Cerebellar nuclear complex (tissue), 1 donor: ENCODE data around the gene OR5AN1.
"Not testable (repeated sequence)": the region's sequence is repeated elsewhere in the genome, so short reads cannot be mapped to it uniquely, and the experiment has no call there.

Experiments
- DNase-seq, 2 experiments: peaks; one replicate each; lab custom pipeline; 2025; lab: John Stamatoyannopoulos, UW

OR5AN1 gene, protein sequence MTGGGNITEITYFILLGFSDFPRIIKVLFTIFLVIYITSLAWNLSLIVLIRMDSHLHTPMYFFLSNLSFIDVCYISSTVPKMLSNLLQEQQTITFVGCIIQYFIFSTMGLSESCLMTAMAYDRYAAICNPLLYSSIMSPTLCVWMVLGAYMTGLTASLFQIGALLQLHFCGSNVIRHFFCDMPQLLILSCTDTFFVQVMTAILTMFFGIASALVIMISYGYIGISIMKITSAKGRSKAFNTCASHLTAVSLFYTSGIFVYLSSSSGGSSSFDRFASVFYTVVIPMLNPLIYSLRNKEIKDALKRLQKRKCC

DNA sequence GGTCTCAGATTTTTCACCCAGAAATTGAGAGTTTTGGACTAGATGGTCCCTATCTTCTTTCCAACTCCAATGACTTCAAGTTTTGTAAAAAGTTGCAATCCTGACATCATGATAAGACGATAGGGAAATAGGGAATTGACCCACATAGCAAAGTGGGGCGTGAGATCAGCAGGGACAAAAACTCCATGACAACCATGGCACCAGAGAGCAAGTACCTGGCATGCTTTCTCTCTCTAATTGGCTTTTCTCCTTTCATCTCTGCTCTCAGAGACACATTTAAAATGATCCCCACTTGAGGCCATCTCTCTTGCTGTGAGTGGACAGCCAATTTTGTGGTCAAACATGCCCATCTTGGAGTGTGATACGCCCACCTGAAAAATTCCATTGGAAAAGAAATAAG lies at the start of gene OR5AN1:
Gene OR5AN1 (plus strand): TSS at position 301 of the 400 bp plus-strand sequence. CDS start 5,564 bp downstream, outside the sequence.
- DNase-seq, result no peak

GRCh38 chr11:59335001-59335400 lies 23.7 kb upstream of the OR5AN1 start:
- no peak for DNase-seq

GRCh38 chr11:59336176-59336575 lies 22.5 kb upstream of the OR5AN1 start:
- no peak for DNase-seq

DNA sequence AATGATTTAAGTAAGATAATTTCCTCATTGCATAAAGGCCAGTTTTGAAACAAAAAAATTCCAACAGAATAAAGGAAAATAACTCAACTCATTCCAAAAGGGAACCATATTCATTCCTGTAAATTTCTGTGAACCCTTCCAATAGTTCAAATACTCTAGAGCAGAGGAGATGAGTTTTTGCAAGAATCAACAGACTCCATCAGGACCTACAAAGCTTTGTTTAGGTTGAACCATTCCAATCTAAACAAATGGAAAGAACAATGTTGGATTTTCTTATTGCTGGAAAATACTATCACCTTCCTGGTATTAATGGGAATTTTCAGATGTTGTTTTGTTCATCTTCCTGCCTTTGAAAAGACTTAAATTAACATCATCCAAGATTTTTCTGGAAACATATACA lies 21.8 kb upstream of the OR5AN1 start:
- no peak for DNase-seq

DNA sequence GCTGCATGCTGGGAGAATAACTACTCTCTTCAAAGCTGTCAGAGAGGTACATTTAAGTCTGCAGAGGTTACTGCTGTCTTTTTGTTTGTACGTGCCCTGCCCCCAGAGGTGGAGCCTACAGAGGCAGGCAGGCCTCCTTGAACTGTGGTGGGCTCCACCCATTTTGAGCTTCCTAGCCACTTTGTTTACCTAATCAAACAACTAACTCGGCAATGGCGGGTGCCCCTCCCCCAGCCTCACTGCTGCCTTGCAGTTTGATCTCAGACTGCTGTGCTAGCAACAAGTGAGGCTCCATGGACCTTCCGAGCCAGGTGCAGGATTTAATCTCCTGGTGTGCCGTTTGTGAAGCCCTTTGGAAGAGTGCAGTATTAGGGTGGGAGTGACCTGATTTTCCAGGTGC lies 9.0 kb upstream of the OR5AN1 start:
- DNase-seq, result not testable (repeated sequence)

GRCh38 chr11:59355226-59355625 lies 3.5 kb upstream of the OR5AN1 start:
- DNase-seq, result no peak

DNA sequence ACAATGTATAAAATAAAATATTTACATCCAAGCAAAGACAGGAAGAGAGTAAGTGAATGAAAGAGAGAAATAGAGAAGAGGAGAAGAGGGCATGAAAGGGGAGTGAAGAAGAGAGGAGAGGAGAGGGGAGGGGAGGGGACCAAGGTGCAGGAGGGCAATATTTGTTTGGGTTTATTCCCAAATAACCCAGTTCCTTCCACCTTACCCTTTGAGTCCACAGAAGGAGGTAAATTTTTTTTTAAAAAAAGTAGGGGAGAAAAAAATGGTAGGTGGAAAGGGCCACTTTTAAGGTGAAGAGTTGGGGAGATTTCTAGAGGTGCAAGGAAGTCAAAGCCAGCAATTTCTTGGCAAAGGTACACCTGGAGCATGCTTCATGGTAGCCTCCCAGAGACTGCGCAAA lies 2.1 kb upstream of the OR5AN1 start:
- no peak for DNase-seq

- DNase-seq, result no peak
These were observed 675 bp upstream of the OR5AN1 start for GRCh38 chr11:59358020-59358419.

DNA sequence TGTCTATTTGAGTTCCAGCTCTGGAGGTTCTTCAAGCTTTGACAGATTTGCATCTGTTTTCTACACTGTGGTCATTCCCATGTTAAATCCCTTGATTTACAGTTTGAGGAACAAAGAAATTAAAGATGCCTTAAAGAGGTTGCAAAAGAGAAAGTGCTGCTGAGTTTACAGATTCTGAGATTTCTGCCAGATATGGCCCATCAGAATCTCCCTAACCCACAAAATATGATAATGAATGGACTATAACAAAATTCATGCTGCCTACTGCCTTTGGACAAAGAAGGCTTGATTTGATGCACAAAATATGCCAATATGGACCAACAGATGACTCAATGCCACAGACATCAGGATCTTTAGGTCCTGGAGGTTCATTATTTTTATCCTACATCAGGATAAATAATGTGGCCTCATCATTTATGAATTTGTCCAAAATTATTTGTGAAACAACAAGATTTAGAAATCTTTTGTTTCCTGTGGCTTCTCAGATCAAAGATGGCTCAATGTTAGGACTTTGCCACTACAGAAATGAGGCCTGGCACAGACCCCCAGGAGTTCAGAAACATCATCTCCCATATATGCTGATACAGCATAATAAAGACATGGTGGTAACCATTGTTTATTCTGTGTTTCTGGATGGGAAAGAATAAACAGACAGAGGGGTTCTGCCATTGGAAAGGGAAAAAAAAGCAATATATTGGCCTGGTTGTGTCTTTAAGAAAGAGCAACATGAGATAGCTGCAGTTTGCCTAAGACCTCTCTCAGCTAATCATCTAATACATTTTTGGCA lies 6.7 kb downstream of the OR5AN1 start:
- no peak for DNase-seq

DNA sequence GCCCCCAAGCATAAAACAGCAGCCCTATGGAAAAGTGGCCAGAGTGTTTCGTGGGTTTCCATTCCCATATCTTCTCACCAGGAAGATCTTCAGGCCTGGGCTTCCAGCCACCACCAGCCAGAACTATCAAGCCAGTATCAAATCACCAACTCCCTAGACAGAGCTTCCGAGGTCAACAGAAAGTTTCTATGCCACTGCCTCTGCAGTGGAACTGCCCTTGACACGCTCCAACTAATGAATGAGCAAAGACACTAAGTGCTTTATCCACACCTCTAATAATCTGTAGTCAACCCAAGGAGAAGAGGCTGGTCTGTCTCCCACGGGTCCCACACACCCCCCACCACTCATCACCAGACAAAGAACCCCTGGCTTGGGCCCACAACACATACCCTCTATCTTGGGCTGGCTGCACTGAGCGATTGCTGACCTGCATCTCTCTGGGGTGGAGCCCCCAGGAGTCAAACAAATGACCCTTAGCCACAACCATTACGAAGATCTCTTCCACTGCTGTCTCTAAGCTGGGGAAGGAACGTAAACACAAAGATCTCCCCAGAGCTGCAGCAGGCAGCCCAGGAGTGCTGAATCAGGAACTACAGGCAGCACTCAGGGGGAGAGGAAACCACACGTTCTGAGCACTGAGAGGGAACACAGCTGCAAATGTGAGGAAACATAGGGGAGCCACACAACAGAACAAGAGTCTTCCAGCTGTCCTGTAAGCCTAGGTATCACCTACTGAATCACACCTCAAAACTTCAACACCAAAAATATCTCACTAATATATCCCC lies 9.7 kb downstream of the OR5AN1 start:
- DNase-seq, result no peak

DNA sequence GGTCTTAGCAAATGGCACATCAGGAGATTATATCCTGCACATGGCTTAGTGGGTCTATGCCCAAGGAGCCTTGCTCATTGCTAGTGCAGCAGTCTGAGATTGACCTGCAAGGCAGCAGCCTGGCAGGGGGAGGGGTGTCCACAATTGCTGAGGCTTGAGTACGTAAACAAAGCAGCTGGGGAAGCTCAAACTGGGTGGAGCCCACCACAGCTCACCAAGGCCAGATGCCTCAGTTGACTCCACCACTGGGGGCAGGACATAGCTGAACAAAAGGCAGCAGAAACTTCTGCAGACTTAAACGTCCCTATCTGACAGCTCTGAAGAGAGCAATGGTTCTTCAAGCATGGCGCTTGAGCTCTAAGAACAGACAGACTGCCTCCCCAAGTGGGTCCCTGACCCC lies 13.6 kb downstream of the OR5AN1 start:
- DNase-seq, result not testable (repeated sequence)

DNA sequence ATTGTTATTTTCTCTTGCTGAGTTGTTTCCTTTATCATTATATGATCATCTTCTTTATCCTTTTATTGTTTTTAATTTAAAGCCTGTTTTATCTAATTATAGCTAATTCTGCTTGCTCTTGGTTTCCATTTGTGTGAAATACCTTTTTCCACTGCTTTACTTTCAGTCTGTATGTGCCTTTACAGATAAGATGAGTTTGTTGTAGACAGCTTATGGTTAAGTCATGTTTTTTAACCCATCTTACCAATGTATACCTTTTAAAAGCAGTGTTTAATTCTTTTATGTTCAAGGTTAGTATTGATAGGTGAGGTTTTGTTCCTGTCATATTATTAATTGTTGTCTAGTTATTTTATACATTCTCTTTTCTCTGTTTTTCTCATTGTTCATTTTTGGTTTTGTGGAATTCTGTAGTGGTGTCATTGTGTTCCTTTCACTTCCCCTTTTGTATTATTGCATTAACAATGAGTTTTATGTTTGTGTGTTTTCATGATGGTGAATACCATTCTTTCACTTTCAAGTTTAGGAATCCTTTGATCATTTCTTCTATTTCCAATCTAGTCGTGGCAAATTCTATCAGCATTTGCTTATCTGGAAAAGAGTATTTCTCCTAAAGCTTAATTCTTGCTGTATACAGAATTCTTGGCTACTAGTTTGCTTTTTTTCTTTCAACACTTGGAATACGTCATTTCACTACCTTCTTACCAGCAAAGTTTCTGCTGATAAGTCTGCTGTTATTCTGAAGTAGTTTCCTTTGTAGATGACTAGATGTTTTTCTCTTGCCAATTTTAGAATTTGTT lies 21.8 kb downstream of the OR5AN1 start:
- no peak for DNase-seq

GRCh38 chr11:59394186-59394585 lies 35.5 kb downstream of the OR5AN1 start:
- DNase-seq, result no peak

GRCh38 chr11:59400461-59401261 lies 42.0 kb downstream of the OR5AN1 start:
- DNase-seq, result no peak

- DNase-seq, result no peak
These were observed 42.5 kb downstream of the OR5AN1 start for GRCh38 chr11:59401262-59401552.

- no peak for DNase-seq
These were observed 44.9 kb downstream of the OR5AN1 start for GRCh38 chr11:59403546-59403945.

DNA sequence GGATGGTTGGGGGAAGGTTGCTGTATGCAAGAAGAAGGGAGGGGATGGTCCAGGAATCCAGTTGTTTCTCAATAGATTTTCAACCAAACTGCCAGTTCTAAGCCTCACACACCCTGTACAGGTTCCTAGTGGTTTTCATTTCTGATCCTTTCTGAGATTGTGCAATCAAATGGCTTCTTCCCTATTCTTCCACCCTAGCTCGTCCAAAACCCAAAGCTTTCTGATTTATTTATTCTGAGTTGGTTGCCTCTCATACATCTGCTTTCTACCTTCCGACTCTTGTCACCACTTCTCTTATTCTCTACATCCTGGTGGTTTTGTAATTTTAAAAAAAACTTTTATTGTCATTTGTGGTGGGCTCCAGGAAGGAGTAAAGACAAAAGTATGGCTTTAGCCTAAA lies 55.0 kb downstream of the OR5AN1 start:
- DNase-seq, result no peak

DNA sequence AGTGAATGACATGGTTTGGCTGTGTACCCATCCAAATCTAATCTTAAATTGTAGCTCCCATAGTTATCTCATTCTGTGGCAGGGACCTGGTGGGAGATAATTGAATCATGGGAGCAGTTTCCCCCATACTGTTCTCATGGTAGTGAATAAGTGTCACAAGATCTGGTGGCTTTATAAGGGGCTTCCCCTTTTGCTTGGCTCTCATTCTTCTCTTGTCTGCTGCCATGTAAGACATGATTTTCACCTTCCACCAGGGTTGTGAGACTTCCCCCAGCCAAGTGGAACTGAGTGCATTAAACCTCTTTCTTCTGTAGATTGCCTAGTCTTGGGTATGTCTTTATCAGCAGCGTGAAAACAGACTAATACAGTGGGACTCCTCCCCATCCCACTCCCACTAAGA lies 56.4 kb downstream of the OR5AN1 start:
- DNase-seq, result no peak

- DNase-seq, result no peak
These were observed 57.9 kb downstream of the OR5AN1 start for GRCh38 chr11:59416613-59417012.

GRCh38 chr11:59417023-59417422 lies 58.3 kb downstream of the OR5AN1 start:
- no peak for DNase-seq

- no peak for DNase-seq
These were observed 59.5 kb downstream of the OR5AN1 start for GRCh38 chr11:59418156-59418555.
